Measurements from ENCODE around the gene ZNF280A. TPM values are rescaled to one million over a fixed set of nuclear protein-coding genes. Genes with fewer than 3 reads are reported as not detected.
"Not testable (repeated sequence)": the region's sequence is repeated elsewhere in the genome, so short reads cannot be mapped to it uniquely, and the experiment has no call there.

ZNF280A gene
- total RNA-seq, 1 experiment from 2014 or later: 0.96 TPM

DNA sequence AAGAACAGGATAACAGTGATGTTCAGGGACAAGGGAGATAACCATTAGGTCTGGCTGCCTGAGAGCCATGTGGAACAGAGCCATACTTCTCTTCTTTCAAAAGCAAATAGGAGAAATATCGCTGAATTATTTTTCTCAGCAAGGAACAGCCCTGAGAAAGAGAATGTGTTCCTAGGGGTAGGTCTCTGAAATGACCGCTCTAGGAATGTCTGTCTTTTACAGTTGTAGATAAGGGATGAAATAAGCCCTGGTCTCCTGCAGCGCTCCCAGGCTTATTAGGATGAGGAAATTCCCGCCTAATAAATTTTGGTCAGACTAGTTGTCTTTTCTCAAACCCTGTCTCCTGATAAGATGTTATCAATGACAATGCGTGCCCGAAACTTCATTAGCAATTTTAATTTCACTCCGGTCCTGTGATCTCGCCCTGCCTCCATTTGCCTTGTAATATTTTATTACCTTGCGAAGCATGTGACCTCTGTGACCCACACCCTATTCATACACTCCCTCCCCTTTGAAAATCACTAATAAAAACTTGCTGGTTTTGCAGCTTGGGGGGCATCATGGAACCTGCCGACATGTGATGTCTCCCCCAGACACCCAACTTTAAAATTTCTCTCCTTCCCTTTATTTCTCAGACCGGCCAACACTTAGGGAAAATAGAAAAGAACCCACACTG is 51.1 kb downstream of the ZNF280A start:
- not testable (repeated sequence) for DNase-seq (ENCODE audit: low read depth)

DNA sequence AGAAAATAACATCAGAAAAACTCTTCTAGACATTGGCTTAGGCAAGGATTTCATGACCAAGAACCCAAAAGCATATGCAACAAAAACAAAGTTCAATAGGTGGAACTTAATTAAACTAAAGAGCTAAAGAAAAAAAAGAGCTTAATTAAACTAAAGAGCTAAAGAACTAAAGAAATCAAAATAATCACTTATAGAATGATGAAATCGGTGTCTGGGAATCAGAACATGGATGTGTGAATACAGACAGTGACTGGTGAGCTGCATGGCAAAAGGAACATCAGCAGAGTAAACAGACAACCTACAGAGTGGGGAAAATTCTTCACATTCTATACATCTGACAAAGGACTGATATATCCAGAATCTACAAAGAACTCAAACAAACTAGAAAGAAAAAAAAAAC is 53.0 kb downstream of the ZNF280A start:
- DNase-seq (ENCODE audit: low read depth): no peak

DNA sequence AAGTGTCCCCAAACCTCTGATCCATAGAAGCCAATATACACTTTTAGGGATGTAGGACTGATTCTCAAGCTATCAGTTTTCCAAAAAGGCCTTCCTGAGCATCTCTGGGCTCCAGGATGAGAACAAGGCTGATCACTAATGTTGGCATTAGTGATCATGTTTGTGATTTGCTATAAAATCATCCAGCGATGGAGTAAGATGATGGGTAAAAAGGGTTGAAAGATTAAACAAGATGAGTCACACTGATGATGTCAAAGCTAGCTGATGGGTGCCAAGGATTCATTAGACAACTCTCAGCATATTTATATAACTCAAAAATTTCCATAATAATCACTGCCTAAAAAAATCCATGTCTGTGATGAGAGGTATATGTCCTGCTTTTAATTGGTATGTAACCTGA is 54.3 kb downstream of the ZNF280A start:
- no peak for DNase-seq (ENCODE audit: low read depth)

DNA sequence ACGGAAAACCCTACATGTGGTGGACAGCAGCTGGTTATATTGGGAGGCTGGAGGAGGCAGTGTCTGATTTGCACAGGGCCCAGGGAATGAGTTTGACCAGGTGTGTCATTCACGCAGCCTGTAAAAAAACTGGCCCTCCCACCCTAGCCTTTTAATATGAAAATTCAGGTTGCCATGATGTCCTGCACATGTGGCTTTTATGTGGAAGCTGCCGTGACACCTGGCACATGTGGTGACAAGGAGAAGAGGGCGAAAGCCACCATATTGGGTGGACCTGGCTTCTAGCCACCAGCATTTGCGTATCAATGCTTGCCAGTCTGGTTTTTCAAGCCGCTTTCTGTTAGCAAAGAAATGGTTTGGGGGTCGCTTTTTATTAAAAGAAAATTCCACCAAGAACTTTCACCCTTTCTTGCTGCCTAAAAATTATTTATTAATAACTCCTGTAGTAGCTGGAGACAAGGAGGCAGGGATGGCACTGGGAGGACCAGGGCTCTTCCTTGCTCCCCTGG is 54.9 kb downstream of the ZNF280A start:
- no peak for DNase-seq (ENCODE audit: low read depth)

DNA sequence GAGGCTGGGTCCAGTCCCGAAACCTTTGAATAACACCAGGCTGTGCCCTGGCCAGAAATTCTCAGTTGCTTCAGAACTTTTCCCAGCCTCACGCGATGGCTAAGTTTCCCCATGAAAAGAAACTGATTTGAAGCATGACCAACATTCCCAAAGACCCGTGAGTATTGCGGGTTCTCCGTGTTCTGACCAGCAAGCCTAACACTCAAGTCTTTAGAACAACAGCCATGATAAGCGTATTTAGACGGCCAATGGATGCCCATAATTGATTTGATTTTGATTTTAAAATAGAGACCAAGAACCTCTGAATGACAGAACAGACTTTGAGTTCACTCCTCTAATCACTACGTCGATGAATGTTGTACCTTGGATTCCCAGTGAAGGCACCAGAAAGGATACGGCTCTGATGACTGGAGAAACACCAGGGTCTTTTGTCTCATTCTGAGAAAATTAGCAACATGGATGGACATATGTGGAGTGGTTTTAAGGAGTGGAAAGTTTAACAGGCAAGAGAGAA is 55.5 kb downstream of the ZNF280A start:
- no peak for DNase-seq (ENCODE audit: low read depth)

DNA sequence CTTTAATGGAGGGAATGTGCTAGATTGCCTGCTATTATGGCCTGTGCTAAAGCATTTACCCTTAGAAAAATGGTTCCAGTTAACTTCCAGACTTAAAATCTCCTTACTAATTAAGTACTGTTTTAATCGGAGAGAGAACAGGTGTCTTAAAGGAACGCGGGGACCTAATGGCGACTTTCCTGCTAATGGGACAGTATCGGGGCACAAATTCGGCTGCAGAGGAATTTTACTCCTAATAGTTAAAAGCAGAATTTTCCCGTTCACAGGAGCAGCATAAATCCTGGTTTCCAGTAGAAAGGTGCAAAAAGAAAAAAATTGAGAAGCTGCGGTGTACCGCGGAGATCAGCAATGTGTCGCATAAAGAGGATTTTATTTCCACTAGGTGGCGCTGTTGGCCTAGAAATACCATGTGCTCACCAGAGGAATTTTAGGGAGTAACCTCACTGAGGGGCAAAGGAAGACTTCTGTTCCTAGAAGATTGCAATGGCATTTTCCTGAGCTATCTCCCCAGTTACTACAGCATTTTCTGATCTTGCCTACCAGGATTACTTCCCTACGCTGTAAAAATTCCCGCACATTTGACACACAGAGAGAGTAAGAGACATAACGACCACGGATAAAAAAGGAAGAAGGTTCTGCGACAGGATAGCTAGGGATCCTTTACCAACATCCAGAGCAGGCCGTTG is 56.1 kb downstream of the ZNF280A start:
- DNase-seq (ENCODE audit: low read depth): peak; percentile 61

Other genes with a start within 250 kb of the ZNF280A start
- gene ZNF280B, start 11.5 kb downstream of the ZNF280A start, total RNA-seq (2014; rRNA removed; shearing (Covaris generic)): 0.59 and 0.96 TPM in 2 replicates
- gene PRAME, start 39.0 kb upstream of the ZNF280A start, total RNA-seq (2014; rRNA removed; shearing (Covaris generic)): 62.6 and 73.1 TPM in 2 replicates
- not detected in 2 replicates for gene GGTLC2, start 124.3 kb upstream of the ZNF280A start, total RNA-seq (2014; rRNA removed; shearing (Covaris generic))